Fibroblast of pulmonary artery (primary cell): ENCODE data around the gene AGT.

Source experiments
- DNase-seq: peaks from one replicate; pipeline ENCODE4 v3.0.0-alpha.2; 2010; ENCODE audit warnings: low read depth
- H3K4me3 ChIP-seq: replicated peaks from 2 replicates; pipeline ENCODE4 v1.5.1; 2011; ENCODE audit warnings: low read depth, mild to moderate bottlenecking, control low read depth, low read length, moderate library complexity
- TF ChIP-seq, protein P1 (sequence below): IDR thresholded peaks from 2 replicates; pipeline ENCODE4 v1.5.1; 2011; ENCODE audit warnings: mild to moderate bottlenecking, control low read depth, low read length, inconsistent platforms; ENCODE audit errors: missing control alignments

The AGT gene

DNA sequence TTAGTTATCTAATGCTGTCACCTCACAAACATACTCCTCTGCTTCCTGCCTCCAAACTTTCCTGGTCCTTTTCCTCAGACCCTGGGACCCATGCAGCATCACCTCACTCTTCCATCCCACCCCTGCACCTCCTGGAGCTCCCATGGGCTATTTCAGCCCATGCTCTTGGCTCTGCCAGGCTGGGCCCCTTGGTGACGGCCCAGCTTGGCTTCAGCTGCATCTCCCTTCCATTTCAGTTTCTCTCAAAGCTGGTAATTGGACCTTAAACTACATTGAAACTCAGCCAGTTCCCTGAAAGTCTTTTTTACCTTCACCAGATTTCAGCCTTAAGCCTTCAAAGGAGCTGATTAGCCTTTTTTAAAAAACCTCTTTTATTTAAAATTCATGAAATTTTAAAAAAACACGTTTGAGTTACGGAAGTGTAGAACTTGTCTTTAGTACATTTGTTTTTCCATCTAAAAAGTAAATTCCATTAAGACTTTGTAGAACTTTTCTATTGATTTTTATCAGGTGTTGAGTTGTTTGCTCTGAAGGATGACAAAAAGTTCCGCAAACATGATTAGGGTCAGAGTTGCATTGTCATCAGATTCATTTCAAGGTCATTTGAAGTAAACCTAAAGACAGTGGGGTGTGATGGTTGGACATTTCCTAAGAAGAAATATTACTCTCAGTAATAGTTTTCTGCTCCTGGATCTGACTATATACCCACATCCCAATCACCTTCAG, 33.5 kb downstream of the AGT start:
- no peak overlapping the region for H3K4me3 ChIP-seq
- no peak for DNase-seq
- TF ChIP-seq, protein P1, sequence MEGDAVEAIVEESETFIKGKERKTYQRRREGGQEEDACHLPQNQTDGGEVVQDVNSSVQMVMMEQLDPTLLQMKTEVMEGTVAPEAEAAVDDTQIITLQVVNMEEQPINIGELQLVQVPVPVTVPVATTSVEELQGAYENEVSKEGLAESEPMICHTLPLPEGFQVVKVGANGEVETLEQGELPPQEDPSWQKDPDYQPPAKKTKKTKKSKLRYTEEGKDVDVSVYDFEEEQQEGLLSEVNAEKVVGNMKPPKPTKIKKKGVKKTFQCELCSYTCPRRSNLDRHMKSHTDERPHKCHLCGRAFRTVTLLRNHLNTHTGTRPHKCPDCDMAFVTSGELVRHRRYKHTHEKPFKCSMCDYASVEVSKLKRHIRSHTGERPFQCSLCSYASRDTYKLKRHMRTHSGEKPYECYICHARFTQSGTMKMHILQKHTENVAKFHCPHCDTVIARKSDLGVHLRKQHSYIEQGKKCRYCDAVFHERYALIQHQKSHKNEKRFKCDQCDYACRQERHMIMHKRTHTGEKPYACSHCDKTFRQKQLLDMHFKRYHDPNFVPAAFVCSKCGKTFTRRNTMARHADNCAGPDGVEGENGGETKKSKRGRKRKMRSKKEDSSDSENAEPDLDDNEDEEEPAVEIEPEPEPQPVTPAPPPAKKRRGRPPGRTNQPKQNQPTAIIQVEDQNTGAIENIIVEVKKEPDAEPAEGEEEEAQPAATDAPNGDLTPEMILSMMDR: no peak

DNA sequence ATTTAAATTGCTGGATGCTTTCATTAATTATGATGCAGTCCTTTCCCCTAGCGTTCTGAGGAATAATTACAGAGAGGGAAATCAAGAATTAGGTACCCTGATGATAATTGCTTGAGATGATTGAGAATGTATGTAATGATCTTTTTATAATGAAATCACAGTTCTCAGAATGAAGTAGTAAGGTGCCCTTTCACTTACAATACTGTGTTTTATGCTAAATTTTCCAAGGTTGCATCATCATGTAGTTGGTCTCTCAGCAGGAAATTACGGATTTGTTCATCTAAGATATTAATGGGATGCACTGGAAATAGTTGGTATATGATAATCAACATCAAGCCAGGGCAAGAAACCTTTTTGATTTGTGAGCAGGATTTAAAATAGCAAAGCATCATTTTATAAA, 34.1 kb downstream of the AGT start:
- TF ChIP-seq, protein P1: no peak
- peak; percentile 6 for DNase-seq
- H3K4me3 ChIP-seq: no peak overlapping the region

DNA sequence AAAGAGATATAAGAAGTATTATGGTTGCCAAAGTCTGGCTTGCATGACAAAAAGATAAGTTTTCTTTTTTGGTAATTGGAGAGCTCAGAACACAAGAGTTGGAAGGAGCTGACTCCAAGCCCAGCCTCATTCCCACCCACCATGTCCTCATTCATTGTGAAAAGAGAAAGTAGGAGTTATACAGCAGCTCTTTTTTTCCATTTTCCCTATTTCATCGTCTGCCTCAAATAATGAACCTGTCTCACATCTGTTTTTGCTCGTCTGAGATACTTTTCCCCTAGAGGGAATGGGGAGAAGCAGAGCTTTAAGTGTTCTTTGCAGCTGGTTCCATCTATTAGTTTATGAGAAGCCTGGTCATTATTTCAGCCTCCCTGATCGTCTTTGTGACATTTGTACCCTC, 34.7 kb downstream of the AGT start:
- no peak for DNase-seq
- TF ChIP-seq, protein P1: no peak
- H3K4me3 ChIP-seq: no peak overlapping the region

DNA sequence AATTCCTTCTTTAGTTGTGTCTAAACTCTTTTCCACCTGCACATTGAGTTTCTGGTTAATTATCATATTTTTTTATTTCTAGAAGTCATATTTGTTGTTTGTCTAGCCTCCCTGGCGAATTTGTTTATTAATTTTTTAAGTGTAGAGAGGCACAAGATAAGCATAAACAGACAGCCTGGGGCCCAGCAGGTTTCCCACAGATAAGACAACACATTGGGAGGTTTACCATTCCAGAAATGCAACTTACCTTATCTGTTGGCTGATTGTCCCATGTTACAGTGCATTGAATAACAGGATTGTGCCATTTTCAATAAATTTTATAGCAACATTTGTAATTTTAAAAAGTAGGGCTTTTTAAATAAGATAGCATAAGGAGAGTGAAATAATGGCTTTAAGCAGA, 36.7 kb downstream of the AGT start:
- no peak overlapping the region for H3K4me3 ChIP-seq
- TF ChIP-seq, protein P1: no peak

DNA sequence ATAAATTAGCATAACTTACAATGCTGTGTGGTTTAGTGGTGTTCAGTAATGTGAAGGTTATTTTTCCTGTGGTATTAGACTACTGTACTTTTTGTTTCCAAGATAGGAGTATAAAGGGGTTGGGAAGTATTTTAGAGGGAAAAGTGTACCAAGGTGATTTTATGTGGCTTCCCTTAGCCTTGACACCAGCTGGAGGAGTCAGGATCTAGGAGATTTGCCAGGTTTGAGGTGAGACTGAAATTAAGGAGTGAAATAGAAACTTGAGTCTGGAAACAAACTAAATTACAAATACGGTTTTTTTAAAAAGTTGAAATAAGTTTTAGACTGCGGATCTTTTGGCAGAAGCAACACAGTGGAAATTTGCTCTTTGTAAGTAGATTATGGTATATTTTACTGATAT, 39.3 kb downstream of the AGT start:
- no peak for DNase-seq
- TF ChIP-seq, protein P1: no peak
- H3K4me3 ChIP-seq: no peak overlapping the region

More for the DNA sequence above, 36.7 kb downstream of the AGT start:
- DNase-seq: no peak

DNA sequence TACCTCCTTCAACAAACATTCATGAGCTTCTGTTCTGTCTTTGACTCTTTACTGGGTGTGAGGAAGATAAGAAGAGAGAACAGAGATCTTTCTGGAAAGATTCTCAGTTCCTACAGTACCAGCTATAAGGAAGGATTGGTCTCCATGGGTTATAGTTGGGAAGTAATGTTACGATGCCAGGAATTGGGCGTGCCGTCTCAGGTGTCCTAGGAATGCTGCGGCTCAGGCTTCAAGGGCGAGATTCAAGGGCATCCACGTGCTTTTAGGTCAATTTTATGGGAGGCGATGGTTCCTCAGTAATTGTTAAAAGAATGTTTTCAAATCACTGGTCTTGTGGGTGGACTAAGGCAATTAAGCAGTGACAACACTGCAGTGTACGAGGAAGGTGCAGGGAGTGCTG, 44.4 kb downstream of the AGT start:
- DNase-seq: no peak
- no peak overlapping the region for H3K4me3 ChIP-seq
- TF ChIP-seq, protein P1: no peak

DNA sequence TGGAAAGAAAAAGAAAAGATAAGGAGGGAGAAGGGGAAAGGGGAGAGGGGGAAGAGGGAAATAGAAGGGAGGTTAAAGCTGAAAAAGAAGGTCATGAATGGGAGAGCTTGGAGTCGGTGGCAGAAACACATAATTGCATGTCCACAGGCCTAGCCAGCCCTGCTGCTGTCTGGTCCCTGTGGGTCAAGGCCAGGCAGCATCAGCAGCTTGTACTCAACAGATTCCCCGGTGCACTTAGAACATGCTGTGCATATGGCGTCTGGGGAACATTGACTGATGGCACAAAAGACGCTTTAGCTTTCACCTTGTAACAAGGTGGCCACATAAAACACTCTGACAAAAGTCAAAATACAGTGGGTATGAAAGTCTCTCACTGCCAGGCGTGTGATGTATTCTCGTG, 45.7 kb downstream of the AGT start:
- no peak overlapping the region for H3K4me3 ChIP-seq
- DNase-seq: no peak
- TF ChIP-seq, protein P1: no peak
